ENCODE measurements around the gene BEX4.

DNA sequence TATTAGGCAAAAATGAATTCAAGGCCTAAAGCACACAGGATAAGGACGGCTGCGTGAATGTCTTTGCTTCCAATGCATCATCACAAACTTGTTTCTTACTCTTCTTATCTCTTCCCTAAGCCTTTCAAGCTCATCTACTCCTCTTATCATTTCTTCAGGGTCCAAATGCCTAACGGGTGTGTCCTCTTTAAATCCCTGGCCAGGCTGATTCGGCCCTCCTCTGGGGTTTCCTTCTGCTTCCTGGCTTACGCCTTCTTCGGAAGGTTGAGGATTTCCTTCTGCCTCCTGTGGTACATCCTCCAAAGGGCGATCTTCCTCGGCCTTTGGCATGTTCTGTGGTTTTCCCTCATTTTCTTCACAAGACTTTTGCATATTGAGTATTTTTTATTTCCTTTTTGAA, 38.7 kb downstream of the BEX4 start:
- TF ChIP-seq, protein P1, sequence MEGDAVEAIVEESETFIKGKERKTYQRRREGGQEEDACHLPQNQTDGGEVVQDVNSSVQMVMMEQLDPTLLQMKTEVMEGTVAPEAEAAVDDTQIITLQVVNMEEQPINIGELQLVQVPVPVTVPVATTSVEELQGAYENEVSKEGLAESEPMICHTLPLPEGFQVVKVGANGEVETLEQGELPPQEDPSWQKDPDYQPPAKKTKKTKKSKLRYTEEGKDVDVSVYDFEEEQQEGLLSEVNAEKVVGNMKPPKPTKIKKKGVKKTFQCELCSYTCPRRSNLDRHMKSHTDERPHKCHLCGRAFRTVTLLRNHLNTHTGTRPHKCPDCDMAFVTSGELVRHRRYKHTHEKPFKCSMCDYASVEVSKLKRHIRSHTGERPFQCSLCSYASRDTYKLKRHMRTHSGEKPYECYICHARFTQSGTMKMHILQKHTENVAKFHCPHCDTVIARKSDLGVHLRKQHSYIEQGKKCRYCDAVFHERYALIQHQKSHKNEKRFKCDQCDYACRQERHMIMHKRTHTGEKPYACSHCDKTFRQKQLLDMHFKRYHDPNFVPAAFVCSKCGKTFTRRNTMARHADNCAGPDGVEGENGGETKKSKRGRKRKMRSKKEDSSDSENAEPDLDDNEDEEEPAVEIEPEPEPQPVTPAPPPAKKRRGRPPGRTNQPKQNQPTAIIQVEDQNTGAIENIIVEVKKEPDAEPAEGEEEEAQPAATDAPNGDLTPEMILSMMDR (IDR thresholded peaks at IDR 0.05) = no peak
- TF ChIP-seq EP300 (IDR thresholded peaks at IDR 0.05; ENCODE audit: low read depth) = no peak
- TF ChIP-seq POLR2AphosphoS5 (IDR thresholded peaks at IDR 0.05) = no peak

Data from transverse colon (tissue), 4 donors.